NCI-H128 (cell line): ENCODE measurements around the gene HBZ.
"Not testable (repeated sequence)": the region's sequence is repeated elsewhere in the genome, so short reads cannot be mapped to it uniquely, and the experiment has no call there.

Experiments used
- DNase-seq: peaks from one replicate; lab custom pipeline; 2025; ENCODE audit not compliant: unreplicated experiment; lab: John Stamatoyannopoulos, UW

Gene HBZ

DNA sequence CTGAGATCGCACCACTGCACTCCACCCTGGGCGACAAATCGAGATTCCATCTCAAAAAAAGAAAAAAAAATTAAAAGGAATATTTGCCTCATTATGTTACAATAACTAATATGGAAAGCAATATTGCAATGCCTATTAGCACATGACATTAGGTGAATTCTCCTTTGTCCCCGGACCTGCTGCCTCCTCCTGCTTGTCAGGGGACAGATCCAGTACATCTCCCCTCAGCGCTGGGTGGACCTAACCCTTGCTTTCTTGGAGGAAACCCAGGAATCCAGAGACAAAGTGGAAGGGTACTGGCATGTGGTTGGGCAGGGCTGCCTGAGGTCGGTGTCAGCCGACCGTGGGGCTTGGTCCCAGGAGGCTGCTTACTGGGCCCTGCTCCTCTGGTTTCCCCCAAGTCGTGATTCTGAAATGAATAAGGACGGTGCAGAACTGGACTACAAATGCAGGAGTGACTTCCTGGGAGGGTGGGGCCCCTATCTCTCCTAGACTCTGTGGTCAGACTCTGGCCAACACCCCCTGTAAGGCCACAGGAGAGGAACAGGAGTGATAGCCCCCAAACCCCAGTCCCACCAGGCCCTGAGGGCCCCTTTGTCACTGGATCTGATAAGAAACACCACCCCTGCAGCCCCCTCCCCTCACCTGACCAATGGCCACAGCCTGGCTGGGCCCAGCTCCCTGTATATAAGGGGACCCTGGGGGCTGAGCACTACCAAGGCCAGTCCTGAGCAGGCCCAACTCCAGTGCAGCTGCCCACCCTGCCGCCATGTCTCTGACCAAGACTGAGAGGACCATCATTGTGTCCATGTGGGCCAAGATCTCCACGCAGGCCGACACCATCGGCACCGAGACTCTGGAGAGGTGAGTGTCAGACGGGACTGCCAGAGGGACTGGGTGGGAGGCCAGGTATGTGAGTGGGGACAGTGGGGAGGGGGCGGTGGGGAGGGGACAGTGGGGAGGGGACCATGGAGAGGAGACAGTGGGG is at the start of gene HBZ:
Gene HBZ (plus strand): TSS at position 504 of the 988 bp plus-strand sequence. CDS start 266 bp downstream, at position 770.
- no peak for DNase-seq

DNA sequence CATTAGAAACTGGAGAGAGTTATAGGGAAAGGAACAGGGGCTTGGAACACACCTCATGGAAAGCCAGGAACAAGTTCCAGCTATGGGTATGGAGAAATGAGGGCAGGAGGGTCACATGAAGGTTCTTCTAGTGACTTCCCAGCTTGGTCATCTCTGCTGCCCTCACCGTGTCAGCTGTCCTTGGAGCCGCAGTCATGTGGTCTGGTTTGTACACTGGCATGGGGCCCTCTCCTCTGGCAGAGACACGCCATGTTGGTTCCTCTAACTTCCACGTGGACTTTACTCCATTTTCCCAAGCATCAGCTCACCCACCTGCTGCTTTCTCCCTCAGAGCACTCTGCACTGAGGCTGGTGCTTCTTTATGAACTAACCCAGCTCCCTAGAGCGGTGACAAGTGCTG is 48.1 kb upstream of the HBZ start:
- no peak for DNase-seq

DNA sequence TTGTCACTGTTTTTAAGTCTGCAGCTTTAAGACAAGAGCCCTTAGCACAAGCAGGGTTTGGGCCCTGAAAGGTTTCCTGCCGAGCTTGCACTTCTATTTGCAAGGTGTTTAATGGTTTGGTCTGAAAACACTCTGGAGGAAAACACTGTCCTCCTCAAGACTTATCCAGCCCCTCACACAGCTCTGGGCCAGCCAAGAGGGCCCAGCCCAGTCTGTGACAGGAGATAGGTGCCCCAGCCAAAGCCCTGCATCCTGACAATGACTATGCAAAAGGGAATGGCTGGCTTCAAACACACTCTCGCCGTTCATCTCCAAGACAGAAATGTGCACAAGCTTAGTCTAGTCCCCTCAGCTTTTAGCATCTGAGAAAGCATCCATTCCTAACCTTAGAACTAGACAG is 47.5 kb upstream of the HBZ start:
- no peak for DNase-seq

DNA sequence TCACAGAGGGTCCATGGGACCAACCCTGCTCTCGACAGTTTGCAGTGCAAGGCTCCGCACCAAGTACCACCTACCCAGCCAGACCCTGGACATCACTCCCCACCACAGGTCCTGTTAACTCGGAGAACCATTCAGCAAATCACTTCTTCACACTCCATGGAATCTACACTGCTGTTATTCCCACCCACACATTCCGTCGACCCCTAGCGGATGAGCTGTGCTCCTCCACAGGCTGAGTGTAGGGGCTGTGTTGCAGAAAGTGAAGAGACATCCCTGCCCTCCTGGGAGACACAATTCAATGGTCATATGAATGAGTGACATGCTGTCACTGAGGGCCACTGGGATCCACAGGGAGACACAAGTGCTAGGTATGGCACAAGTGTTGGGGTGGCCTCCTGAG is 46.9 kb upstream of the HBZ start:
- DNase-seq = no peak

DNA sequence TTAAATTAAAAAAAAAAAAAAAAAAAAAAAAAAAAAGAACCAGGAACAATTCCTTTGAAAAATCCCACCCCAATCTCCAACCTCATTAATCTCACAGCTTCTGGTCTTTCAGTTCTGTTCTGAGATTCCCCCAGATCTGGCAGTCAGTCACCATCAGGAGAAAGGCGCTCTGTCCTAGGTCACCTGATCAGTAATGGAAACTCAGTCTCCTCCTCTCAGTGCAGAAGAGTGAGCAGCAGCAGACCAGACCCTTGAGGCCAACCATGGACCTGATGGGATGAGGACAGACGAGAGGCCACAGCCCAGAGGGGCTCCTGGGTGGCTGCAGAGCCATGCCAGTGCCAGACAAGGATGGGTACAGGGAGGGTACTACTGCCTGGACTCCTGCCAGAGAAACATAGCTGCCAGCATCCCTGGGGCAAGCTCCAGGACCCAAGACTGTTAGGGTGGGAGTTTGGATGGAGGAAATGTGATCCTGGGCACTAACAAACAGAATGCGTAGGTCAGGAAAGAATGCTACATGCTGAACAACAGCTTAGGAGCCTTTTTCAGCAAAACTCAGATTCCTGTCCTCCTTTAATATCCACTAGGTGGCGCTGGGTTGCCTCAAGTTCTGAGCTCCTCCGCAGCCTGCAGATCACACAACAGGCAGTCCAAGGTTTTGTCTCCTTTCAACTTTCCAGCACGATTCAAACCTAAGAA is 45.7 kb upstream of the HBZ start:
- DNase-seq = no peak

DNA sequence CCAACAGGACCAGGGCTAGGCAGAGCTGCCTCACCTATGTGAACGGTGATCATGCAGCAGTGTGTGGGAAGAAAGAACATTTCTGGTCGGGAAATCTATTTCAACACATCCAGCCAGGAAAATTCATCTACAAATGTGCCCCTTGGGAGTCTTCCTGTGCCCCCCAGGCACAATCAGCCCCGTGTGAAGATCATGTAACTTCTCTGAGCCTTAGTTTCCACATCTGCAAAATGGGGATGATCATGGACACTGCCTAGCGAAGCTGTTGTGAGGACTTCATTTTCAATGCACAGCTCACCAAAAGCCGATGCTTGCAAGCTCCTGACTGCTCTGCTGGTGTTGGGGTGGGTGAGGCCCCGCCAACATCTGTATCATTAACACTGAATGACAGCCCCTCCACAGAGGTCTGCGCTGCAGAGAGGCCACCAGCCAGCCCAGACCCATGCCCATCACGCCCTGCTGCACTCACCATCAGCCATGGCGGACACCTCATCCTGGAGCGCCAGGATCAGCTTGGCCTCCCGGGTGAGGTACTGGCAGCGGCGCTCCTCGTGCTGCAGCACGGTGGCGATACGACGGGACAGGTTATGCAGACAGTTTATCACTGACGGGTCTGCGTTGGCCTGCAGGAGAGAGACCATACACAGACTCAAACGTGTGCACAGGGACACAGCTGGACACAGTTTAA is 40.1 kb upstream of the HBZ start:
- no peak for DNase-seq

DNA sequence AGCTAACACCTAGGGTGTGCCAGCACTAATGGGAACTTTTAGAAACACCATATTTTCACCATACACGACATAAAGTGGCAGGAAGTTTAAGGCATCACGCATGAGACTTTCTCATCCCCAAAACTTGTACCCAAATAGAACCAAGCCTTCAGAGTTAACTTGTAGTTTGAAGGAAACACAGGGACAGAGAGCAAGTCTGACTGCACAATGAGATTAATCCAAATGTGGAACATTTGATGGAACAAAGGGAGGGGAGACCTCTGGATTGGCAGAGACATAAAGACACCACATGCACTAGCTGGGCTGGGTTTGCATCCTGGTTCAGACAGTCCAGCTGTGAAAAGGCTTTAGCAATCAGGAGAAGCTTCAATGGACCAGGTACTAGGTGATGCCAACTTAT is 38.1 kb upstream of the HBZ start:
- no peak for DNase-seq

DNA sequence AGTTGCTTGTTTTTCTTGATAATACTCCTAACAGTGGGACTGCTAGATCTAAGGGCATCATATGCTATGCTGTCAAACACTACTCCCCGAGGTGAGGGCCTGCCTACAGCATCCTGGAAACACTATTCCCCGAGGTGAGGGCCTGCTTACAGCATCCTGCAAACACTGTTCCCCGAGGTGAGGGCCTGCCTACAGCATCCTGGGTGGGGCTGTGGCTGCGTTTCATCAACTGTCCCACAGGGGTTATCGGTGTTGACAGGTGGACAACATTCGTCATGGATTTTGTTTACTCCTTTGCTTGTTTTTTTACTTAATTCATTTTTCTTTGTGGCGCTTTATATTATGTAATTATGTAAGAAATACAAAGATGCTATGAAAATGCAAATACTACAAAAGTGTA is 36.4 kb upstream of the HBZ start:
- no peak for DNase-seq

DNA sequence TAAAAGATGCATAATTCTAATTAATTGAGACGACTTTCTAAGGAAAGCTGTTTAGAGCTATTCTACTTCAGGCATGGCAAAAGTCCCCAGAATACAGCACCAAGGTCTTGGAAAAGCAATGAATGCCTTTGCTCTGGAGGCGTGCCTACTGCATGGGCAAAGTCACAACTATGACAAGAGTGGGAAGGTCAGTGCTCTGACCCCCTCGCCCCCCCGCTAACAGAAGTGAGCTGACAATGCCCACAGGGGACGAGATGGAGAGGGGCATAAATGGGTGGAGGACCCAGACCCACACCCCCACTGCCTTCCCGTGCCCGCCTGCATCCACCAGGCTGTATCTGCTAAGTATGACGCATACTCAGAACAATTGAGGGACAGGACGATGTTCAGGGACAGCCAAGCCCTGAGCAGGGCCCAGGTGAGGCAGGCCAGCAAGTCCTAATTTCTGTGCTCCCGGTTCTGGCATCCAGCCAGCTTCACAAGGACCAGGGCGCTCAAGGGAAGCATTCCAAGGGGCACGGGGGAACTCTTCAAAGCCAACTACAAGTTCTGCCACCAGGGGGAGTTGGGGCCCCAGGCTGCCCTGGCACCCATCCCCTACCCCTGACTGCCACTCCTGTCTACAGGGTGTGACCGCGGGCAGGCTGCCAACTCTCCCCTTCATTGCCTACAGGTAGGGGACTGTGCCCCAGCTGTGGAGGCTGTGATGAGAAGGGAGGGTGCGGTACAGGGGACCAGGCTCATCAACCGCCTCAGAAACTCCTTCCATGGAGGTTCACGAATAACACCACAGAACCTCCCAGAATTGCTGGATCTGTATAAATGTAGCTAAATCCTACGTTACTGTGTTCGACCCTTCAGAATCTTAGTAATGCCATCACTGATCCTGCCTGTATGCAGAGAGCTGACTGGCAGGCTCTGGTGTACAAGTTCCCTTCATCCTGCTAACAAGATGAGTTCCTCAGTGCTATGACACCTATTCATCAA is 34.8 kb upstream of the HBZ start:
- DNase-seq = peak; percentile 23

DNA sequence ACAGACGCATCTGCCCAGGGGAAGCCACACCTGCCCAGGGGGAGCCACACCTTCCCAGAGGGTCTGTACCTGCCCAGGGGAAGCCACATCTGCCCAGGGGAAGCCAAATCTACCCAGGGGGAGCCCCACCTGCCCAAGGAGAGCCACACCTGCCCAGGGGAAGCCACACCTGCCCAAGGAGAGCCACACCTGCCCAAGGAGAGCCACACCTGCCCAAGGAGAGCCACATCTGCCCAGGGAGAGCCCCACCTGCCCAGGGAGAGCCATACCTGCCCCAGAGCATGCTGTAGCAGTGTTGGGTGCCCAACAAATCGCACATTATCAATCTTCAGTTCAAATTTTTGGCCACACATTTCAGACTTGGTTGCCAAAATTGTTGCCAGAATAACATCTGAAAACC is 33.6 kb upstream of the HBZ start:
- no peak for DNase-seq

DNA sequence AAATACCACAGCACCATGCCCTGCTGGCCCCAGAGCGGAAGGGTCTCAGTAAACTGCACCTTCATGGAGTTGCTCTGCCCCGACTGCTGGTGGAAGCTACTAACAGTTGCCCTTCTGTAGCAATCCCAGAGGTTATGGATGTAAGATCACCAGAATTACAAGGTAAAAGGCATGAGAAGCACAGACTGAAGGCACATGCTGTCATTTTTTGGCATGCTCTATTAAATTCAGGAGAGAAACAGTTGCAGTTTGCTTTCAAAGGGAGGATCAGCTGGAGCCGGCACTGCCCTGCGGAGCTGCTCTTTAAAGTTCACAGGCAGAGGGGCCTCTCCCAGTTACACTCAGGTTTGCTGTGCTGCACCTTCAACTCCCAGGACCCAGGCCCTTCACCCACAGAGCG is 33.1 kb upstream of the HBZ start:
- no peak for DNase-seq

DNA sequence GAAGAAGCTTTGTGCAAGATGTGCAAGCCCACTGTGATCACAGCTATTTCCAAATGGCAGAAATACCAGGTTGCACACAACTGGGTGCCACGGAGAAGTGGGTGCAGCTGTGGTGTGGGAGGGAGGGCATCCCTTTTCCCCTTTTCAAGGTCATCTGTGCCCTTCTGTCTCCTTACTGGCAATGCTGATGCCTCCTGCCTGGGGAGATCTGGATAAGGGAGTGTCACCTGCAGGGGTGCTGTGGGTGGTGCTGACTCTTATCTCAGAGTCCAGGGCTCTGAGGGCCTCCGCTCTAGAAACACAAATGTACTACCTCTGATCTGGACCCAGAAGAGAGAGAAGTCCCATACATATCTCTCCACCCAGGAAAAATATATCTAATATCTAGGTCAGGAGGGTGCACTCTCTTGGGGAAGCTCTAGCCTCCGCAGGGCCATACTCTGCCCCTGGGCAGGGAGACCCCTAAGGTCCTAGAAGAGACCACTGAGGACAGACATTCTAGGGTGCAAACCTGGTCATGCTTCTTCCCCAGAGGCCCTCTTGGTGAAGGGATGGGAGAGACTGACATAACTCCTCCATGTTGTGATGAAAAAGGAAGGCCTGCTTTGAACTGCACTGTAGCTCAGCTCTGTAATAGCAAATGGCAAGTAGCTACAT is 32.5 kb upstream of the HBZ start:
- DNase-seq = no peak

DNA sequence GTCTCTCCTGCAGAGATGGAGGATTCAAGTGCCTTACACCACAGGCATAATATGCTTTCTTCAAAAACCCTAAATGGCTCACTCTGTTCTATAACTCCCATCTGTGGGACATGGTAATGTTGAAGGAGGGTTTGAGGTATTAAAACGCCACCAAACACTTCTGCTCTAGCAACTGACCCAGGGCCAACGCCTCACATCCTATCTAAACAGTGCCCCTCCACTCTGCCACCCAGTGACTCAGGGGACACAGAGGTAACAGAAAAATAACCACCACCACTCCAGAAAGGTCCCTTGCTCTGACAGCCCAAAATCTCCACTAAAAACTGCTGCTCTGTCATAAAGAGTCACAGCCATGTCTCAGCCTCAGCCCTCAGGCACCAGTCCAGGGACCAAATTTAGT is 31.7 kb upstream of the HBZ start:
- no peak for DNase-seq

DNA sequence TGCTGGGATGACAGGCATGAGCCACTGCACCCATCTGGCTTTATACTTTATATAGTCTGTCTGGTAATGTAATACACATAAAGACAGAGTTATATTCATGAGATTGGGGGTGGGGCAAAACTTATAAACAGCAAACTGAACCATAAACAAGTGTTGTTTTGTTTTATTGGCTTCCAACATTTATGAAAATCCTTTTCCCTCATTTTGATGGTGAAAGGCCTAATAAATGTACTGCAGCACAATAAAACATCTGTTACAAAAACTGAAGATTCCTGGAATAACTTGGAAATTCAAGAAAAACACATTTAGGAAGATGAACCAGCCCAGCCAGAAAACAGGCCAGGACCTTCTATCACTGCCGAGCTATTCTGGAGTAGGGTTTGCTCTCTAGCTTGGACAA is 30.1 kb upstream of the HBZ start:
- no peak for DNase-seq

DNA sequence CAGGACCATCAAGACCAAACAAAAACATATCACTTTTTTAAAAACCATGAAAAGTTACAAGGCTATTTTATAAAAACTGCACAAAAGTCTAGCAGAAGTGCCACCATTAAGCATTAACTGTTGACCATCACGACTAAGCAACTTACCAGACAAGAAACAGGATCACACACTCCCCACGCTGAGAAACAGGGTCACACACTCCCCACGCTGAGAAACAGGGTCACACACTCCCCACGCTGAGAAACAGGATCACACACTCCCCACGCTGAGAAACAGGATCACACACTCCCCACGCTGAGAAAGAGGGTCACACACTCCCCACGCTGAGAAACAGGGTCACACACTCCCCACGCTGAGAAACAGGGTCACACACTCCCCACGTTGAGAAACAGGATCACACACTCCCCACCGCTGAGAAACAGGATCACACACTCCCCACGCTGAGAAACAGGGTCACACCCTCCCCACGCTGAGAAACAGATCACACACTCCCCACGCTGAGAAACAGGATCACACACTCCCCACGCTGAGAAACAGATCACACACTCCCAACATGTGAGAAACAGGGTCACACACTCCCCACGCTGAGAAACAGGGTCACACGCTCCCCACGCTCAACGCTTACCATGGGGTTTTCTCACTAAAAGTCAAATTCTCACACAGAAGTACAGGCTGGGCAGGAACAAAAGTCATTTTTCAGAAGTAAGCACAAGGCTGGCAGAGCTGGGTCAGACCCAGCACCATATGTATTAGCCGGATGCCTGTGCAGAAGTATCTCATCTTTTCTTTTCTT is 28.7 kb upstream of the HBZ start:
- DNase-seq = not testable (repeated sequence)

DNA sequence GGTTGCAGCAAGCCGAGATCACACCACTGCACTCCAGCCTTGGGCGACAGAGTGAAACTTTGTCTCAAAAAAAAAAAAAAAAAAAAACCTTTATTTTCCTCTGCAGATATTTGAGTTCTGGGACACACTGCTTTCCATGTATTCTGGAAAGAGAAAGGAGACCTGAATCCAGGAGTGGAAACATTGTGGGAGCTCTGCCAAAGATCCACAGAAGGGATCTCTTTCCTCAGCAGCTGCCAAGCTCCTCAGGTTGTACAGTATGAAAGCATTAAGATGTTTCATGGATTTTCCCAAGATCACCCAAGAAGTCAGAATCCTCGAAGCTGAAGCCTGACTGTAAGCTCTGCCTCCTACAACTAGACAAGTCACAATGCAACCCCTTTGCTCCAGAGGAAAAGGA is 27.4 kb upstream of the HBZ start:
- DNase-seq = no peak

DNA sequence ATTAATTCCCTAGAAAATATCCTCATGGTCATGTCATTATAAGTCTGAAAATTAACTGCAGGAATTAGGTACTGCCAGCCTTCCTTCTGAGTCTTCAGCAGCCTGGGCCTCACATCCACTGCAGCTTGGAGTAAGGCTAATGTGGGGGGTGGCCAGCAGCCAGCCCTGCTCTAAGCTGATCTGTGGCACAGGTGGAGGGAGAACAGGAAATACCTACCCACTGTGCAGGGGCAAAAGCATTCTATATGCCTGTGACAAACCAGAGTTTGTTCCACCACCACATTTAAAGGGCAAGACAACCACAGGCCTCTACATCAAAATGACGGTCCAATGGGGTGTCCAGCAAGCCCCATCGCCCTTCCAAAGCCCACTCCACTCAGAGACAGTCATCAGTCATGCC is 23.4 kb upstream of the HBZ start:
- DNase-seq = no peak

DNA sequence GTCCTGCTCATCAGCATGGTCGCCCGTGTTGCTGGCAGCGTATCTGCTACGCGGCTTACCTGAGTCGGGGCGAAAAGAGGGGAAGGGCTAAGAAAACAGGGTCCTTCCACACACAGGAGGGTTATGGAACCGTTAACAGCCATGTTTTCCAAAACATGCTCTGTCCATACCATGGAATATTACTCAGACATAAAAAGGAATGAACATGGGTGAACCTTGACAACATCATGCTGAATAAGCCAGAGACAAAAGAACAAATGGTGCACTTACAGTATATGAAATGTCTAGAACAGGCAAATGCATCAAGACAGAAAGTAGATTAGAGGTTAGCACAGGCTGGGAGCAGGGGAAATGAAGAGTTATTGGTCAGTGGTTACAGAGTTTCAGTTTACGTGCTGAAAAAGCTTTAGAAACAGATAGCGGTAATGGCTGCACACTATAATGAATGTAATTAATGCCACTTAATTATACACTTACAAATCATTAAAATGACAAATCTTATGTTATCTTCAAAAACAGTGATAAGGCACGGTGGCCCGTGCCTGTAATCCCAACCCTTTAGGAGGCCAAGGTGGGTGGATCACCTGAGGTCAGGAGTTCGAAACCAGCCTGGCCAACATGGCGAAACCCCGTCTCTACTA is 21.8 kb upstream of the HBZ start:
- DNase-seq = no peak

DNA sequence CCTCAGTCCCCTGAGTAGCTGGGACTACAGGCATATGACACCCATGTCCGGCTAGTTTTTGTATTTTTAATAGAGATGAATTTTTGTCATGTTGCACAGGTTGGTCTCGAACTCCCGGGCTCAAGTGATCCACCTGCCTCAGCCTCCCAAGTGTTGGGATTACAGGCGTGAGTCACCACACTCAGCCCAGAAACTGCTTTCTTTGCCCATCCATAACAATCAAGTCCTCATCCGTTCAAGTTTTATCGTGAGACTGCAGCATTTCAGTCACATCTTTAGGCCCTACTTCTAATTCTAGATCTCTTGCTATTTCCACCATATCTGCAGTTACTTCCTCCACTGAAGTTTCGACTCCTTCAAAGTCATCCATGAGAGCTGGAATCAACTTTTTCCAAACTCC is 20.3 kb upstream of the HBZ start:
- DNase-seq = no peak
